Activated CD8-positive, alpha-beta memory T cell treated with anti-CD3 and anti-CD28 coated beads for 48 hours (primary cell): ENCODE data around the gene CEACAM7.
A peak's percentile ranks its signal among the peaks of the same experiment; 100 is the strongest.

Experiments
- DNase-seq, 3 experiments: peaks; one replicate each; pipeline ENCODE4 v3.0.0-alpha.2; 2020; ENCODE audit warnings: low read depth in 2 of 3, low spot score in 2 of 3

The CEACAM7 gene

GRCh38 chr19:41700381-41701195 lies 12.5 kb upstream of the CEACAM7 start:
- DNase-seq: no peak

GRCh38 chr19:41699968-41700323 lies 11.9 kb upstream of the CEACAM7 start:
- DNase-seq: no peak

GRCh38 chr19:41699231-41699967 lies 11.3 kb upstream of the CEACAM7 start:
- DNase-seq: no peak

- DNase-seq: no peak
Observed at GRCh38 chr19:41698746-41699230, 10.7 kb upstream of the CEACAM7 start.

- no peak for DNase-seq
Observed at GRCh38 chr19:41697198-41697855, 9.3 kb upstream of the CEACAM7 start.

GRCh38 chr19:41696402-41697197 lies 8.5 kb upstream of the CEACAM7 start:
- DNase-seq: no peak

- DNase-seq: no peak
Observed at GRCh38 chr19:41695745-41696144, 7.7 kb upstream of the CEACAM7 start.

- DNase-seq: no peak
Observed at GRCh38 chr19:41694831-41695635, 7.0 kb upstream of the CEACAM7 start.

GRCh38 chr19:41694196-41694595 lies 6.1 kb upstream of the CEACAM7 start:
- no peak for DNase-seq

GRCh38 chr19:41691268-41691970 lies 3.3 kb upstream of the CEACAM7 start:
- peak in 1 of 3 experiments; percentile 18 for DNase-seq

- DNase-seq: no peak
Observed at GRCh38 chr19:41690801-41691065, 2.7 kb upstream of the CEACAM7 start.

GRCh38 chr19:41689993-41690800 lies 2.1 kb upstream of the CEACAM7 start:
- no peak for DNase-seq

- DNase-seq: no peak
Observed at GRCh38 chr19:41688687-41689086, 617 bp upstream of the CEACAM7 start.

- no peak for DNase-seq
Observed at GRCh38 chr19:41687419-41687818, 651 bp downstream of the CEACAM7 start.

- DNase-seq: no peak
Observed at GRCh38 chr19:41682437-41682836, 5.6 kb downstream of the CEACAM7 start.

- no peak for DNase-seq
Observed at GRCh38 chr19:41671486-41671885, 16.6 kb downstream of the CEACAM7 start.

GRCh38 chr19:41670755-41671154 lies 17.3 kb downstream of the CEACAM7 start:
- no peak for DNase-seq

GRCh38 chr19:41668315-41668714 lies 19.8 kb downstream of the CEACAM7 start:
- DNase-seq: no peak

- no peak for DNase-seq
Observed at GRCh38 chr19:41666075-41666474, 22.0 kb downstream of the CEACAM7 start.
